Endothelial cell (in vitro differentiated cells): ENCODE results near the gene CXCL1. TPM values are rescaled to one million over a fixed set of nuclear protein-coding genes. Genes with fewer than 3 reads are reported as not detected.

ENCODE experiments used
- DNase-seq: peaks from one replicate; pipeline ENCODE4 v3.0.0; 2021; ENCODE audit warnings: low spot score
- H3K27ac Mint-ChIP-seq: one replicate; pipeline ENCODE4 v1.8.0; 2021; ENCODE audit warnings: mixed read lengths, inconsistent platforms; ENCODE audit not compliant: unreplicated experiment
- H3K27me3 Mint-ChIP-seq: one replicate; pipeline ENCODE4 v1.8.0; 2021; ENCODE audit warnings: mild to moderate bottlenecking, moderate library complexity, mixed read lengths, inconsistent platforms; ENCODE audit not compliant: unreplicated experiment
- H3K36me3 Mint-ChIP-seq: one replicate; pipeline ENCODE4 v1.8.0; 2021; ENCODE audit warnings: mild to moderate bottlenecking, low read depth, mixed read lengths, inconsistent platforms; ENCODE audit not compliant: unreplicated experiment
- H3K4me1 Mint-ChIP-seq: one replicate; pipeline ENCODE4 v1.8.0; 2021; ENCODE audit warnings: mild to moderate bottlenecking, mixed read lengths, inconsistent platforms; ENCODE audit not compliant: unreplicated experiment
- H3K4me3 Mint-ChIP-seq: one replicate; pipeline ENCODE4 v1.8.0; 2021; ENCODE audit warnings: mild to moderate bottlenecking, mixed read lengths, inconsistent platforms; ENCODE audit not compliant: unreplicated experiment
- H3K9me3 Mint-ChIP-seq: one replicate; pipeline ENCODE4 v1.8.0; 2021; ENCODE audit warnings: mixed read lengths, inconsistent platforms; ENCODE audit not compliant: unreplicated experiment
- CTCF ChIP-seq: fragments of 200-600 bp; sonication (generic); IDR thresholded peaks from one replicate; pipeline ENCODE4 v1.5.0; 2021; ENCODE audit warnings: antibody characterized with exemption; ENCODE audit not compliant: unreplicated experiment
- total RNA-seq: library from RNA; stranded (reverse); fragmentation: NEBNext Ultra II Directional; extraction: Animal tissue kit (Norgen Biotek cat#: 25700); gene quantifications from one replicate; pipeline ENCODE4 v1.2.1, GENCODE V29; 2021; ENCODE audit not compliant: unreplicated experiment

The CXCL1 gene
- total RNA-seq, 1 donor from 2014 or later, result 1.7 TPM

DNA sequence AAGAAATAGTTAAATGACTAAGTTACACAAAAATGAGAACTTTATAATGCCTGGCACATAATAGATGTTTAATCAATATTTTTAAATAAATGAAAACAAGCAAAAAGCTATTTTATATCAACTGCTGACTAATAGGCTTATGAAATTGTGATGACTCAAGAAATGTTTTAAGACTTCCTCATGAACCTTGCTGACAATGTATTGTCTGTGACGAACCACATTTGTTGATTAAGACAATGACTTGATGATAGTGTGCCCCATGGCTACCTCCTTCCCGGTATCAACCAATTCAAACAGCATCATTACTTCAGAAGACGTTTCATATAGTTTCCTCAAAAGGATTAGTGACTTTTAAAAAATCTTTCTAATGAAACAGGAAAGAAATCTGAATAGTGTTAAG, 24.8 kb upstream of the CXCL1 start:
- DNase-seq, result no peak
- Mint-ChIP-seq H3K4me1 (no peaks in the 10 kb centered on the region), H3K4me3 (no peak overlapping the region), H3K36me3 (no peaks in the 10 kb centered on the region), H3K27me3 (no peaks in the 10 kb centered on the region), H3K9me3 (no peaks in the 10 kb centered on the region), H3K27ac (no peak overlapping the region)
- no peak for TF ChIP-seq CTCF

DNA sequence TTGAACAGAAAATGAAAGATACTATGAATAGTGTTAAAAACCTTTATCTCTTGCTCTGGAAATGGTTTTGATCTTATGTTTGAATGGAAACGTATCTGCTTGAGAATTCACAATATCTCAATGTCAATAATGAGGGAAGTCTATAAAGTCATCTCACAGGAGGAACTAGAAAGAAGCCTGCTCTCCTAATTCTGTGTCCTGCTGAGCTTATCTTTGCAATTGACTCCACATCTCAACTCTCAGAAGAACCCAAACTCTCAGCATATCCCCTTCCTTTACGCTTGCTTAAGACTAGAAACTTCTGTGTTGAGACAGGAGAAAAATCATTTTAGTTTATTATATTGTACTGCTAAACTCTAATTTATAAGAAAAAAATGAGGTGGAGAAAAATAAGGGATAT, 24.4 kb upstream of the CXCL1 start:
- no peak for TF ChIP-seq CTCF
- H3K9me3 Mint-ChIP-seq, result no peaks in the 10 kb centered on the region
- no peak for DNase-seq
- no peak overlapping the region for H3K4me3 Mint-ChIP-seq
- H3K36me3 Mint-ChIP-seq, result no peaks in the 10 kb centered on the region
- no peaks in the 10 kb centered on the region for H3K27me3 Mint-ChIP-seq
- no peak overlapping the region for H3K27ac Mint-ChIP-seq
- H3K4me1 Mint-ChIP-seq, result no peaks in the 10 kb centered on the region

DNA sequence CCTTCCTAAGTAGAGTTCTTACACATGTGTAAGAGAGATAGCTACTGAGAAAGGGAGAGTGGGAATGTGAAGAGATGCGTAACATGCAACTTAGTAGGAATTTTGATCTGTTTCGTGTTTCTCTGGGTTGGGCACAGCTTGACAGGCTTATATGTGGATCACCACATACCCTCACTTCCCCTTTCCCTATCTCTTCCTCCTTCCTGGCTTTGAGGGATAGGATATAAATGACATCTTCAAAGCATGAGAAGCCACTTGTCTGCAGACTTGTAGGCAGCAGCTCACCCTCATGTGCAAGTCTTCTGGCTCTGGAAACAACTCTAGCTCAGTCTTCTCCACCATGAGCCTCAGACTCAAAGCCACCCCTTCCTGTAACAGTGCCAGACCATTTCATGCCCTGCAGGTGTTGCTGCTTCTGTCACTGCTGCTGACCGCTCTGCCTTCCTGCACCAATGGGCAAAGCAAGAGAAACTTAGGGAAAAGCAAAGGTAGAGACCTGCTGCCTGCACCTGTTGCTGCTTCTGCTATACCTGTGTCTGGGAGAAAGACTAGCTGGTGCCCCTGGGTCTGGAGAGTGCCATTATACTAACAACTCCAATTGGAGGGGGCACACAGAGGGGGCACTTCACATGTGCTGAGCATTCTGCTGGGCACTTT, 21.5 kb upstream of the CXCL1 start:
- H3K4me3 Mint-ChIP-seq, result no peak overlapping the region
- H3K27me3 Mint-ChIP-seq, result no peaks in the 10 kb centered on the region
- no peaks in the 10 kb centered on the region for H3K36me3 Mint-ChIP-seq
- H3K4me1 Mint-ChIP-seq, result no peaks in the 10 kb centered on the region
- DNase-seq, result no peak
- H3K27ac Mint-ChIP-seq, result no peak overlapping the region
- TF ChIP-seq CTCF, result no peak
- no peaks in the 10 kb centered on the region for H3K9me3 Mint-ChIP-seq

GRCh38 chr4:73848183-73848777, 20.9 kb upstream of the CXCL1 start:
- no peak for DNase-seq
- Mint-ChIP-seq H3K27ac (no peak overlapping the region), H3K27me3 (no peaks in the 10 kb centered on the region), H3K9me3 (no peaks in the 10 kb centered on the region), H3K4me3 (no peak overlapping the region), H3K4me1 (no peaks in the 10 kb centered on the region), H3K36me3 (no peaks in the 10 kb centered on the region)
- TF ChIP-seq CTCF, result no peak

GRCh38 chr4:73850261-73850970, 18.8 kb upstream of the CXCL1 start:
- H3K27me3 Mint-ChIP-seq, result no peaks in the 10 kb centered on the region
- no peak overlapping the region for H3K4me3 Mint-ChIP-seq
- H3K27ac Mint-ChIP-seq, result no peak overlapping the region
- no peaks in the 10 kb centered on the region for H3K9me3 Mint-ChIP-seq
- no peak for TF ChIP-seq CTCF
- peaks cover 3% of the 10 kb centered on the region for H3K4me1 Mint-ChIP-seq
- no peak for DNase-seq
- no peaks in the 10 kb centered on the region for H3K36me3 Mint-ChIP-seq
